Measurements from ENCODE around the gene BLOC1S5.

The BLOC1S5 gene

DNA sequence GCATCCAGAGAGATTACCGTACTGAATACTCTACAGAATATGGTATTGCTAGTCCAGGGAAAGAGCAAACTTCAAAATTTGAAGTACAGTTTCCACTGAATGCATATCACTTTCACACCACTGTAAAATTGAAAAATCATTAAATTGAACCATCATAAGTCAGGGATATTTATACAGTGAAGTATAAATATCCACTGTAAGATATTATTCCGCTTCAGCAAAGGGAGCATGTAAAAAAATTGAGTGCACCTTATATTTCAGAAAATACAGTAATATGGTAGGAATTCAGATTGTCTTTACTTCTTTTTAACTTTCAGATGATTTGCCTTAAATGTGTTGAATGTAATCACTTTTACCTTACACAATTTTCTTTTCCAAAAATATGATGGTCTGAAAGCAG lies 92.7 kb downstream of the BLOC1S5 start:
- DNase-seq (ENCODE audit: low read depth): no peak
- no peak overlapping the region for H3K4me3 ChIP-seq (ENCODE audit: low read depth, low read length)
- TF ChIP-seq, protein P1, sequence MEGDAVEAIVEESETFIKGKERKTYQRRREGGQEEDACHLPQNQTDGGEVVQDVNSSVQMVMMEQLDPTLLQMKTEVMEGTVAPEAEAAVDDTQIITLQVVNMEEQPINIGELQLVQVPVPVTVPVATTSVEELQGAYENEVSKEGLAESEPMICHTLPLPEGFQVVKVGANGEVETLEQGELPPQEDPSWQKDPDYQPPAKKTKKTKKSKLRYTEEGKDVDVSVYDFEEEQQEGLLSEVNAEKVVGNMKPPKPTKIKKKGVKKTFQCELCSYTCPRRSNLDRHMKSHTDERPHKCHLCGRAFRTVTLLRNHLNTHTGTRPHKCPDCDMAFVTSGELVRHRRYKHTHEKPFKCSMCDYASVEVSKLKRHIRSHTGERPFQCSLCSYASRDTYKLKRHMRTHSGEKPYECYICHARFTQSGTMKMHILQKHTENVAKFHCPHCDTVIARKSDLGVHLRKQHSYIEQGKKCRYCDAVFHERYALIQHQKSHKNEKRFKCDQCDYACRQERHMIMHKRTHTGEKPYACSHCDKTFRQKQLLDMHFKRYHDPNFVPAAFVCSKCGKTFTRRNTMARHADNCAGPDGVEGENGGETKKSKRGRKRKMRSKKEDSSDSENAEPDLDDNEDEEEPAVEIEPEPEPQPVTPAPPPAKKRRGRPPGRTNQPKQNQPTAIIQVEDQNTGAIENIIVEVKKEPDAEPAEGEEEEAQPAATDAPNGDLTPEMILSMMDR (IDR thresholded peaks at IDR 0.05; ENCODE audit: low read depth, low read length, missing control alignments): no peak

DNA sequence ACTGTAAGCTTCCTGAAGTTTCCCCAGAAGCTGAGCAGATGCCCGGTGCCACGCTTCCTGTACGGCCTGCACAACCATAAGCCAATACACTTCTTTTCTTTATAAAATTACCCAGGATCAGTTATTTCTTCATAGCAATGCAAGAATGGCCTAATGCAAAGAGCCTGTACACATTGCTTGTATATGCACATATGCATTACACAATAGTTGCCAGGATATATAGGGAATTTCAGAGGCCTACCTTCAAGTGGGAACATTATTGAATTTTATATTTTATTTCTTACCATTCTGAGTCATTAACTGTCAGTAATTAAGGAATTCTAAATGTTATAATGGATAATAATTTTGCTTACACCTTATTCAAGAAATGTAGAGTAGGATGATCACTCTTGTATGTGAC lies 93.6 kb downstream of the BLOC1S5 start:
- no peak overlapping the region for H3K4me3 ChIP-seq (ENCODE audit: low read depth, low read length)
- DNase-seq (ENCODE audit: low read depth): no peak
- TF ChIP-seq, protein P1 (IDR thresholded peaks at IDR 0.05; ENCODE audit: low read depth, low read length, missing control alignments): no peak

Data from GM12864 (cell line).